D721Med (cell line): ENCODE results near the gene IRX6.

Source experiments
- DNase-seq: peaks from one replicate; pipeline ENCODE4 v3.0.0; 2011; ENCODE audit warnings: low spot score; ENCODE audit not compliant: insufficient read length
- FAIRE-seq: peaks from 2 replicates; lab custom pipeline; 2011; peaks lifted over from hg19 to GRCh38; lab: Jason Lieb, UNC
- CTCF ChIP-seq: IDR thresholded peaks from 2 replicates; pipeline ENCODE4 v1.5.1; 2012; ENCODE audit warnings: mild to moderate bottlenecking, control low read depth; ENCODE audit not compliant: insufficient read depth; ENCODE audit errors: missing control alignments

IRX6 gene

DNA sequence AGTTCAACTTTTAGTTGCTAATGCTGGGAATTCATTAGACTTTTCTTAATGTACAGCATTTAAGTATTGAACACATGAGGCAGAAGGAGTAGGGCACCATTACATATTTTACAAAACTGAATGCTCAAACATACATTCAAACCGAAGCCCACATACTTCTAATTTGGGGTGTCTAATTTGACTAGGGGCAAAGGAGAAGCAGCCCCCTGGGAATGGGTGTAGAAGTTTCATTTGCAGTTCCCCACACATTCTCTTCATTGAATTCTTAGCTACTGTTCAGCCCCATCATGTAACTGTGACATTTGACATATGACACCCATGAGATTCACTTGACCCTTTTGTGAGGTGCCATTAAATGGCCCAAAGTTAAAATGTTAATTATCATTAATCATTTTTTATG, 16.4 kb downstream of the IRX6 start:
- FAIRE-seq (no peak), DNase-seq (no peak)
- TF ChIP-seq CTCF = no peak

- no peak for TF ChIP-seq CTCF
- DNase-seq (no peak), FAIRE-seq (no peak)
Observed at GRCh38 chr16:55341681-55342080, 17.7 kb downstream of the IRX6 start.

DNA sequence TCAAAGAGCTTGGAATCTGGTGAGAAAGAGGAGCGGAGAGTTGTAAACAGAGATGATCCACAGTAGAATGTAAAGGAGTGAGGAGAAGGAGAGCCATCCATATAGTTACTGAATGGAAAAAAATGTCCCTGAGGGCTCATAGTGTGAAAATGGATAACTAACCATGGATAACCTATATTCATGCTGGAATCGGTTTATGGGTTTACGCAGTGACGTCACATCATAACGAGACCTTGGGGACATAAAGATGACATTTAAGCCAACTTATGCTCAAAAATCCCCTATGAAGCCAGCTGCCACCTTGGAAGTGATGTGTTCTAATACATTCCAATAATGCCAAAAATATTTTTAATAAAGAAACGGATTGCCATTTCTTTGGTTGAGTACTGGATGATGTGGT, 22.5 kb downstream of the IRX6 start:
- no peak for FAIRE-seq
- no peak for TF ChIP-seq CTCF
- DNase-seq = no peak

- no peak for DNase-seq
- TF ChIP-seq CTCF = no peak
- no peak for FAIRE-seq
Observed at GRCh38 chr16:55349867-55350266, 25.9 kb downstream of the IRX6 start.

DNA sequence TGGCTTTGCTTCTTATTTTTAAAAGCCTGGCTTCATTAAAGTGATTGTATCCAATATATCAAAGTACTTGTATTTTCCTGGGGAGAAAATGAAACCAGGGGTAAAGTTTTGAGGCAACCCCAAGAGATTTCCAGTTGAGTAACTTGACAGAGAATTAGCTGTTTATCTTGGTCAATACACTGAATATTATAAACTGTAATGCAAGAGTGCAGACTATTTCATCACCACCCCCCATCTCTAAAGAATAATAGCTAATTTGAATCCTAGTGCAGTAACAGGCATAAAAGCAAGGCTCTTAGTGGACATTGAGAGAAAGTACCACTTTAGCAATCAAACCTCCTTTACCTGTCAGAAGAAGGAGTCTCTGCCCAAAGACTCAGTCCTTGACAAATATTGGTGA, 27.0 kb downstream of the IRX6 start:
- FAIRE-seq (no peak), DNase-seq (no peak)
- no peak for TF ChIP-seq CTCF

- no peak for TF ChIP-seq CTCF
- FAIRE-seq (no peak), DNase-seq (no peak)
Observed at GRCh38 chr16:55351936-55352335, 27.9 kb downstream of the IRX6 start.

- TF ChIP-seq CTCF = no peak
- FAIRE-seq (no peak), DNase-seq (no peak)
Observed at GRCh38 chr16:55357241-55357640, 33.2 kb downstream of the IRX6 start.
